Keratinocyte (primary cell): ENCODE measurements around the gene FLNB. TPM values are rescaled to one million over a fixed set of nuclear protein-coding genes. Genes with fewer than 3 reads are reported as not detected.

Experiments
- DNase-seq: peaks from one replicate; pipeline ENCODE4 v3.0.0-alpha.2; 2011; ENCODE audit warnings: low read depth, missing footprints, low spot score
- FAIRE-seq: peaks from 2 replicates; lab custom pipeline; 2011; peaks lifted over from hg19 to GRCh38; lab: Jason Lieb, UNC
- H2AFZ ChIP-seq: 2 replicates; pipeline ENCODE4 v1.6.0; 2012; ENCODE audit warnings: low read length, control low read depth, inconsistent platforms; ENCODE audit not compliant: control insufficient read depth
- H3K27ac ChIP-seq: 2 replicates; pipeline ENCODE4 v1.5.1; 2011; ENCODE audit warnings: low read length; ENCODE audit not compliant: control insufficient read depth, insufficient read depth
- H3K27me3 ChIP-seq: 3 replicates; pipeline ENCODE4 v1.6.0; 2011; ENCODE audit warnings: low read length; ENCODE audit not compliant: control insufficient read depth, insufficient read depth; ENCODE audit errors: extremely low read depth
- H3K36me3 ChIP-seq, 2 experiments: 2 replicates in 1 of 2; 3 replicates in 1 of 2; pipeline ENCODE4 v1.5.1; 2011; ENCODE audit warnings: low read length in 2 of 2, mild to moderate bottlenecking in 1 of 2; ENCODE audit not compliant: control insufficient read depth in 2 of 2, insufficient read depth in 2 of 2; ENCODE audit errors: extremely low read depth in 1 of 2
- H3K4me1 ChIP-seq: 3 replicates; pipeline ENCODE4 v1.5.1; 2011; ENCODE audit warnings: low read length; ENCODE audit not compliant: control insufficient read depth, insufficient read depth; ENCODE audit errors: extremely low read depth
- H3K4me2 ChIP-seq: 3 replicates; pipeline ENCODE4 v1.6.0; 2011; ENCODE audit warnings: low read depth, low read length; ENCODE audit not compliant: control insufficient read depth, insufficient read depth; ENCODE audit errors: extremely low read depth
- H3K4me3 ChIP-seq, 3 experiments: fragments of 200-600 bp in 1 of 3; sonication (generic) in 1 of 3; 2 replicates in 2 of 3; 3 replicates in 1 of 3; pipeline ENCODE4 v1.5.1; 2011 to 2016; ENCODE audit warnings: low read length in 3 of 3, mild to moderate bottlenecking in 3 of 3, control low read depth in 2 of 3, inconsistent platforms in 1 of 3, low read depth in 1 of 3, mixed read lengths in 1 of 3, mixed run types in 1 of 3, moderate library complexity in 1 of 3; ENCODE audit not compliant: control insufficient read depth in 2 of 3, insufficient read depth in 2 of 3; ENCODE audit errors: extremely low read depth in 1 of 3
- H3K79me2 ChIP-seq: 2 replicates; pipeline ENCODE4 v1.6.0; 2012; ENCODE audit warnings: low read length; ENCODE audit not compliant: control insufficient read depth, insufficient read depth
- H3K9ac ChIP-seq: 3 replicates; pipeline ENCODE4 v1.6.0; 2011; ENCODE audit warnings: low read length; ENCODE audit not compliant: control insufficient read depth, insufficient read depth; ENCODE audit errors: extremely low read depth
- H3K9me1 ChIP-seq: 3 replicates; pipeline ENCODE4 v1.6.0; 2011; ENCODE audit warnings: low read length; ENCODE audit not compliant: control insufficient read depth, insufficient read depth; ENCODE audit errors: extremely low read depth
- H3K9me3 ChIP-seq: 2 replicates; pipeline ENCODE4 v1.5.1; 2012; ENCODE audit warnings: low read depth, low read length; ENCODE audit not compliant: control insufficient read depth
- H4K20me1 ChIP-seq: 3 replicates; pipeline ENCODE4 v1.6.0; 2011; ENCODE audit warnings: low read length; ENCODE audit not compliant: control insufficient read depth, insufficient read depth; ENCODE audit errors: extremely low read depth
- CTCF ChIP-seq, 3 experiments: IDR thresholded peaks in 1 of 3; conservative IDR thresholded peaks in 1 of 3; optimal IDR thresholded peaks in 1 of 3; 2 replicates in 2 of 3; 3 replicates in 1 of 3; pipeline versions ENCODE3 to v1.5.1; 2011; ENCODE audit warnings: low read length in 3 of 3, mild to moderate bottlenecking in 3 of 3, moderate library complexity in 2 of 3, control low read depth in 1 of 3, inconsistent platforms in 1 of 3; ENCODE audit not compliant: insufficient read depth in 2 of 3; ENCODE audit errors: extremely low read depth in 1 of 3
- EZH2 ChIP-seq: IDR thresholded peaks from one replicate; pipeline ENCODE4 v1.6.1; 2012; ENCODE audit warnings: inconsistent platforms, mild to moderate bottlenecking, low read length, moderate library complexity
- dilution Hi-C: fragments of 300-500 bp; cut with MboI; formaldehyde crosslinking; loops from one replicate; pipeline ENCODE4 v1.7.0; 2020; ENCODE audit warnings: low sequenced_read_pairs; ENCODE audit not compliant: extremely low pct_ligation_motif_present
- polyA plus RNA-seq, 5 experiments: library from polyadenylated mRNA; depleted of rRNA in 3 of 5; stranded (reverse) in 3 of 5; stranded (forward) in 1 of 5; unstranded in 1 of 5; fragments of >200 nt; gene quantifications; 1 replicate in 1 of 5; 2 replicates in 3 of 5; 3 replicates in 1 of 5; pipeline versions ENCODE4 v1.2.1 to v1.2.3, GENCODE V29; 2011 to 2012; ENCODE audit warnings: missing spikeins in 2 of 5, low read depth in 1 of 5, low replicate concordance in 1 of 5

The FLNB gene
- polyA plus RNA-seq, 1 donor (not counting 4 experiments of a cell fraction or from before 2014, with no cell fraction given) = 289 TPM

DNA sequence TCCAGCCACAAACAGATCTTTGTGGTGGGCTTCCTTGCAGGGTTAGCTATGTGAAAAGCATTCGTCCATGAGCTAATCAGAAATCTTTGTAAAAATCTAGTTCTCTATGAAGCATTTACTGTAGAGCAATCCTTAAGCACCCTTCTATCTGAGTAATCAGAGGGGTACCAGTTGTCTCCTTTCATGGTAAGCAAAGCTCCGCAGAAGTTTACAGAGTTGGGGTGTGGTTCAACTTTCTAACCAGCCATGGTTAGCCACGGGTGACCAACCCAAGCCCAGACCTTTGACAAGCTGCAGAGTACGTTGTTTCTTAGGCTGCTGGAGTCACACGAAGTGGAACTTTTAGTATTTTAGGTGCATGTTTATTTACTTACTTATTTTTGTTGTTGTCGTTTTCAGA, 77.4 kb downstream of the FLNB start:
- no peak overlapping the region for H3K4me2 ChIP-seq
- FAIRE-seq (no peak), DNase-seq (no peak)
- H3K9me3 ChIP-seq = no peaks in the 10 kb centered on the region
- H3K4me3 ChIP-seq = no peak overlapping the region
- TF ChIP-seq EZH2 (no peak), CTCF (optimal IDR thresholded peaks at IDR 0.05 in 1 of 3, IDR thresholded peaks at IDR 0.05 in 1 of 3, conservative IDR thresholded peaks at IDR 0.05 in 1 of 3; ENCODE audit: extremely low read depth in 1 of 3, insufficient read depth in 2 of 3, low read length in 3 of 3) (no peak)
- peaks cover 58% of the 10 kb centered on the region for H4K20me1 ChIP-seq
- dilution Hi-C loops = no loop called here
- H3K27ac ChIP-seq = no peak overlapping the region
- H3K9ac ChIP-seq = no peak overlapping the region
- peaks cover 32 to 43% of the 10 kb centered on the region in 2 experiments for H3K36me3 ChIP-seq
- no peak overlapping the region for H2AFZ ChIP-seq
- peaks cover 92% of the 10 kb centered on the region for H3K79me2 ChIP-seq
- H3K27me3 ChIP-seq = no peaks in the 10 kb centered on the region
- H3K9me1 ChIP-seq = no peaks in the 10 kb centered on the region
- H3K4me1 ChIP-seq = no peaks in the 10 kb centered on the region

DNA sequence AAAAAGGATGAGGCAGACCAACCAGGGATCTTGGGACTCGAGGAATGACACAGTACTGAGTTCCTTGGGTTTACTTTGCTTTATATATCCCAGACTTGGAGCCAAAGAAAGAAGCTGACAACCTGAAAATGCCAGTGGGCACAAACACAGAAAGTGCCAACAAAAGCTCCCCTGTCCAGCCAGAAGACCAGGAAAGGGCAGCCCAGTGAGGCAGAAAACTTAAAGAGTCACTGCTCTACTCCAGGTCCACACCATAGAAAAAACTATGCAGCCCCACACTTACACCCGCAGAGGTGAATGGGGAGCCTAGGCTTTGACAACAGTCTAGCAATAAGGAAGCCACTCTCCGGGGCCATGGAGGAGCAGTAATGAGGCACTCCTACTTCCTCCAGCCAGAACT, 80.3 kb downstream of the FLNB start:
- dilution Hi-C loops = no loop called here
- no peak for TF ChIP-seq EZH2
- TF ChIP-seq CTCF (optimal IDR thresholded peaks at IDR 0.05 in 1 of 3, IDR thresholded peaks at IDR 0.05 in 1 of 3, conservative IDR thresholded peaks at IDR 0.05 in 1 of 3; ENCODE audit: extremely low read depth in 1 of 3, insufficient read depth in 2 of 3, low read length in 3 of 3) = no peak
- no peak for DNase-seq
- H3K9ac ChIP-seq = no peak overlapping the region
- no peaks in the 10 kb centered on the region for H3K9me3 ChIP-seq
- no peaks in the 10 kb centered on the region for H3K27me3 ChIP-seq
- H4K20me1 ChIP-seq = peaks cover 54% of the 10 kb centered on the region
- FAIRE-seq = no peak
- no peaks in the 10 kb centered on the region for H3K4me1 ChIP-seq
- H3K79me2 ChIP-seq = peaks cover 95% of the 10 kb centered on the region
- H2AFZ ChIP-seq = no peak overlapping the region
- peaks cover 26 to 31% of the 10 kb centered on the region in 2 experiments for H3K36me3 ChIP-seq
- H3K9me1 ChIP-seq = no peaks in the 10 kb centered on the region
- H3K4me2 ChIP-seq = no peak overlapping the region
- H3K4me3 ChIP-seq = no peak overlapping the region
- no peak overlapping the region for H3K27ac ChIP-seq
